GM18868 (cell line): ENCODE results near the gene RNF8.
"Not testable (repeated sequence)": the region's sequence is repeated elsewhere in the genome, so short reads cannot be mapped to it uniquely, and the experiment has no call there.

ENCODE experiments used
- ATAC-seq: cut with Tn5 transposase; IDR thresholded peaks from one replicate; pipeline ENCODE4 v1.9.1; 2021; ENCODE audit warnings: mild to moderate bottlenecking, moderate library complexity; ENCODE audit not compliant: unreplicated experiment

RNF8 gene

DNA sequence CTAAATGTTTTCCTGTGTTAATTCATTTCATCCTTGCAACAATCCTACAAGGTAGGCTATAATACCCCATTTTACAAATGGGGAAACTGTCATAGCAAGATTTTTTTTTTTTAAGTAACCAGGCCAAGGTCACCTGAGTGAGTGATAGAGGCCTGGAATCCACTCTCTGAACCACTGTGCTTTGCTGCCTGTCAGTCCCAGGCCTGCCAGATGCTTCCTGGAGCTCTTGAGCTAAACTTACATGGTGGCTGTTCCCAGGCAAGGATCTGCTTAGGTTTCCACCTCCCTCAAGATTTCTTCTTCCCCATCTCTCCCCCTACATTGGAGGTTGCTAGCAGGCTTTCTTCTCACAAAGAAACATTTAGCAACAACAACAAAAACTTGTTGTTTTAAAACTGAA, 32.7 kb upstream of the RNF8 start:
- no peak for ATAC-seq

DNA sequence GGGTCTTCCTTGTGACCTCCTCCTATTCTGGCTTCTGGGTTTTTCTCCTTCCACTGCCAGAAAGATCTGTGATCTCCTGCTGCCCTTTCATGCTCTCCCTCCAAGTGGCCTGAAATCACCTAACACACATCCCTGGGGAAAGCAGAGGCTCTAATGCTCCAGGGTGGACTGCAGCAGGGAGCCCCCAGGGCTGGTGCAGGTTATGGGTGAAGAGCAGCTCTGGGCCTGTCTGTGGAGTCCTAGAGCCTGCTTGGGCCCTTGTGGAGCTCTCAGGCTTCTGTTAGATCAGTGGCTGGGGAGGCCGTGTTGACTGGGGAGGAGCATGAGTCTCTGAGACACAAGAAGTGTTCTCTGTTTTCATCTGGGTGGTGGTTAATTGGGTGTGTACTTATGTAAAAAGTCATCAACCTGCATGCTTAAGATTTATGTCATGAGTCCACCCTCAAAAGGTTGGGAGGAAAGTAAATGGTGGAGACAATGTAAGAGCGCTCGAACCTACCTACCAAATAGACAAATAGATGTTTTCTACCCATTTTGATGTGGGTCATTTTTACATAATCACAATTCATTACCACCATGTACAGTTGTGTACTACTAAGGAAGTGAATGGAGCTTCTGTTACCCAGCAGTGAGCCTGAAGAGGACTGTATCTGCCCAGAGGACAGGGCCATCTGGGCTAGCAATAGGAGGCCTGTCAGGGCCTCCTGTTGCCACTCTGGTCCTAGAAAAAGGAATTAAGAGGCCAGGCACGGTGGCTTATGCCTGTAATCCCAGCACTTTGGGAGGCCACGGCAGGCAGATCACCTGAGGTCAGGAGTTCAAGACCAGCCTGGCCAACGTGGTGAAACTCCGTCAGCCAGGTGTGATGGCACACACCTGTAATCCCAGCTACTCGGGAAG, 32.0 kb upstream of the RNF8 start:
- no peak for ATAC-seq

DNA sequence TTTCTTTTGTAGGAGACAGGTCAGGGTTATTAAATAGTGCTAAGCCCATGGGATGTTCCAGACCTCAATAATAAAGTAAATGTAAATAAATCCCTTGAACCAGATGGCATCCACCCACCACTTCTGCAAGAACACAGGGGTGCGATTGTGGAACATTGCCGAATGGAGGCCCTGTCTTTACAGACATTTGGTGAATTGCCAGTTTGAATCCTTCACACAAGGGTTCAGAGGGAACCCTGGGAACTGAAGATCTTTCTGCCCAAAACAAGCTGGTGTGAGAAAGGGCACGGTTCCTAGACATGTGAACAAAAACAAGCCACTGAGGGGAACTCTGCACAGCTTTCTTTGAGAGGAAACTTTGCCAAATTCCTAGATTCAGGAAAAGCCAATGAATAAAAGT, 30.2 kb upstream of the RNF8 start:
- no peak for ATAC-seq

DNA sequence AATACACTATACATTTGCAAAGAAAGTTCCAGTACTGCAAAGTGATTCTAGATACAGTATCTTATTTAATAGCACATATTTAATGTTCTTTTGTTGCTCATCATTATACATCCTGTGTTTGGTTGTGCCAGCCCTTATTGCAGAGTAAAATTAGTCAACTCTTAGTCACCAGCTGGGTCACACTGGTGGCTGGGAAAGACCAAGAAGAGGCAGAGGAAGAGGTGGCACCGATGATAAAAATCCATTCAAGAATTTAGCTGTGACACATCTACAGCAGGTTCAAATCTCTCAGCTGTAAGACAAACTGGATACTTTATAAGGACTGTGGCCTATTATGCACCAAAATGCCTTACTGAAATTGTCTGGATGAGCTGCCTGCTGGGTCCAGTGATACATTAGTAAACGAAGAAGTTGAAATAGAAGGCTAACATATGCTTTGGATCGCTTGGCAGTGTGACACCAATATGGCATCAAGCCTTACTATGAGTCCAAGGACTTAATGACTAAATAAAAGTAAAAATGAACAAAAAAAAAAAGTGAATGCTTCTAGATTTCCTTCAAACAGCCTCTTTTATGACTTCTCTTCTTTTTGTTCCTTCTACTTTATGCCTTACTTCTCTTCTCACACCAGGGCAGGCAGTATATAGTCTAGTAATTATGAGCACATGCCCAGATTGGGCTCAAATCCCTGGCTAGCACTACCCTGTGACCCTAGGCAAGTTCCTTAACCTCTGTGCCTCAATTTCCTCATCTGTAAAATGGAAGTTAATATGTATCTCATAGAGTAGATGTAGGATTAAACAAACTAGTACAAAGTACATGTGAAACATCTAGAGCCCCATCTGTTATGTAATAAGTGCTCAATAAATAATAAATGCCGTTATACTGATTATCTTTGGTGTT, 29.4 kb upstream of the RNF8 start:
- no peak for ATAC-seq

- ATAC-seq, result not testable (repeated sequence)
Observed at GRCh38 chr6:37330345-37330744, 23.4 kb upstream of the RNF8 start.

GRCh38 chr6:37331047-37331446, 22.7 kb upstream of the RNF8 start:
- no peak for ATAC-seq

- no peak for ATAC-seq
Observed at GRCh38 chr6:37332894-37333293, 20.9 kb upstream of the RNF8 start.

DNA sequence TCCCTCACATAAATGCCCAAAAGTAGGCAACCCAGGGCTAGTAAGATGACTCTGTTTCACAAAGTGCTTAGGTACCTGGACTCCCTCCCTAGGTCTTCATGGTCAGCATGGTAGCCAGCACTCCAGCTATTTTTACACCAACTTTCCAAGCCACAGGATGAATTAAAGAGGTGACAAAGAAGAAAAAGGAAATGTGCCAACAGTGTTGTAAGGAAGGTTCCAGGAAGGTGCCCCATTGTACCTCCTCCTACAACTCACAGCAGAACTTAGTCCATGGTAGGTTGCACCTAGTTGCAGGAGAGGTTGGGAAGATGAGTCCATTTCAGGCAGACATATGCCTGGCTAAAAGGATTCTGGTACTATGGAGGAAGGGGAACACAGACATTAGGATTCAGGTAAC, 19.7 kb upstream of the RNF8 start:
- no peak for ATAC-seq

DNA sequence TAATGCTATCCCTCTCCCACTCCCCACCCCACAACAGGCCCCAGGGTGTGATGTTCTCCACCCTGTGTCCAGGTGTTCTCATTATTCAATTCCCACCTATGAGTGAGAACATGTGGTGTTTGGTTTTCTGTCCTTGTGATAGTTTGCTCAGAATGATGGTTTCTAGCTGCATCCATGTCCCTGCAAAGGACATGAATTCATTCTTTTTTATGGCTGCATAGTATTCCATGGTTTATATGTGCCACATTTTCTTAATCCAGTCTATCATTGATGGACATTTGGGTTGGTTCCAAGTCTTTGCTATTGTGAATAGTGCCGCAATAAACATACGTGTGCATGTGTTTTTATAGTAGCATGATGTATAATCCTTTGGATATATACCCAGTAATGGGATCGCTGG, 15.5 kb upstream of the RNF8 start:
- not testable (repeated sequence) for ATAC-seq

DNA sequence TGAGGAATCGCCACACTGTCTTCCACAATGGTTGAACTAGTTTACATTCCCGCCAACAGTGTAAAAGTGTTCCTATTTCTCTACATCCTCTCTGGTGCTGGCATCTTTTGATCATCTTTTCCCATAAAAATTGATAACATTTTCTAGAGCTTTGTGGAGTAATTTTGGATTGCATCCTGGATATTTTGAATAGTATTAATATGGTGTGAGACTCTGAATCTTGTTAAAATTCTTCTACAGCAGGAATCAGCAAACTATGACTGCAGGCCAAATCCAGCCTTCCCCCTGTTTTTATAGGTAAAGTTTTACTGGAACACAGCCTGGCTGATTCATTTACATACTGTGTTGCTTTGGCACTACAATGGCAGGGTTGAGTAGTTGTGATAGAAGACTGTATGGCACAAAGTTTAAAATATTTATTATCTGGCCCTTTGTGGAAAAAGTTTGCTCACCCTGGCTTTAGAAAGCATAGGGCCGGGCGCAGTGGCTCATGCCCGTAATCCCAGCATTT, 15.0 kb upstream of the RNF8 start:
- ATAC-seq, result no peak

GRCh38 chr6:37339741-37340638, 13.8 kb upstream of the RNF8 start:
- ATAC-seq, result no peak

GRCh38 chr6:37340639-37340943, 13.2 kb upstream of the RNF8 start:
- ATAC-seq, result no peak

- no peak for ATAC-seq
Observed at GRCh38 chr6:37343248-37343647, 10.5 kb upstream of the RNF8 start.

GRCh38 chr6:37344308-37344707, 9.5 kb upstream of the RNF8 start:
- ATAC-seq, result no peak

DNA sequence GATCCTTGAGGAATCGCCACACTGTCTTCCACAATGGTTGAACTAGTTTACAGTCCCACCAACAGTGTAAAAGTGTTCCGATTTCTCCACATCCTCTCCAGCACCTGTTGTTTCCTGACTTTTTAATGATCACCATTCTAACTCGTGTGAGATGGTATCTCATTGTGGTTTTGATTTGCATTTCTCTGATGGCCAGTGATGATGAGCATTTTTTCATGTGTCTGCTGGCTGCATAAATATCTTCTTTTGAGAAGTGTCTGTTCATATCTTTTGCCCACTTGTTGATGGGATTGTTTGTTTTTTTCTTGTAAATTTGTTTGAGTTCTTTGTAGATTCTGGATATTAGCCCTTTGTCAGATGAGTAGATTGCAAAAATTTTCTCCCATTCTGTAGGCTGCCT, 8.0 kb upstream of the RNF8 start:
- not testable (repeated sequence) for ATAC-seq

GRCh38 chr6:37347177-37347576, 6.6 kb upstream of the RNF8 start:
- no peak for ATAC-seq

- ATAC-seq, result no peak
Observed at GRCh38 chr6:37347670-37348111, 6.1 kb upstream of the RNF8 start.

GRCh38 chr6:37351027-37351426, 2.8 kb upstream of the RNF8 start:
- no peak for ATAC-seq

GRCh38 chr6:37352384-37352783, 1.4 kb upstream of the RNF8 start:
- no peak for ATAC-seq

DNA sequence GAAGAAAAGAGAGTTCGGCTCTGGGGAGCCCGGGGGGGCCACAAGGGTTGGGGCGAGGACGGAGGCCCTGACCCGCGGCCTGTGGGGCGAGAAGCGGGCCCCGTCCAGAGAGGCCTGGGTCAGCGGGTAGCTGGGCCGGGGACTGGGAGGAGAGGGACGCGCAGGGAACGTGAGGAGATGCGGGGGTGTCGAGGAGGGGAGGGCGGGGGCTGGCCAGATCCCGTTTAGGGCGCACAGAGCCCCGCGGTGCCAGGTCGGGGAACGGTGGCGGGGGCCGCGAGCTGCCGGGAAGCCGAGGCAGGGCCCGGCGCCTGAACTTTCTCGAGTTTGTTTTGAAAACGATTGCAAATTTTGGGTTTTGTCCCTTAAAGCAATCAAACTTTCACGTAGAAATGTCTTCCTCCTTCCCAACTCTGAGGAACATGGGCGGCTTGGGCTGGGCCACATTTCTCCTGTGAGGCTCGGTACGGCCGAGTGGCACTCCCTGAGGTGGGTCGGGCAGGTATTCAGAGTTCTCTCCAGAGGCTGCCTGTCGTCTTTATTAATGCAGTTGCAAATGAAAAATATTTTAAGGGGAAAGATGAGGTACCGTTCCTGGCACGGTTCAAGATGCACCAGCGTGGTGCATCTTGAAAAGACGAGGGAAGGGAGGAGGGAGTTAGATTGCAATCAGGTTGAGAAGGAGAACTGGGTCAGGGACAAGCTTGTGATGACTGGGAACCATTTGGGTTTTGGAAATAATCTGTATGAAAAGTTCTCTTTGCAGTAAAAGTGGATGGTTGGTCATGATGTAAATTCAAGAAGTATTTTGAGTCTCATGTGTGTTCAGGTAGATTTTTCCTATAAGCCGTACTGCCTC, 972 bp downstream of the RNF8 start:
- no peak for ATAC-seq
